CD4-positive, alpha-beta T cell (primary cell): ENCODE results near the gene CITED1. TPM values are rescaled to one million over a fixed set of nuclear protein-coding genes. Genes with fewer than 3 reads are reported as not detected.
A peak's percentile ranks its signal among the peaks of the same experiment; 100 is the strongest.

ENCODE experiments used
- ATAC-seq: fragments of 200-7000 bp; cut with Tn5 transposase; one replicate; pipeline ENCODE4 v1.10.0; 2022; ENCODE audit warnings: mild to moderate bottlenecking; ENCODE audit not compliant: poor library complexity
- CTCF ChIA-PET: fragments of 350-600 bp; sonication (Branson Sonifier 250); formaldehyde crosslinking; loops from one replicate; lab custom pipeline; 2021; ENCODE audit warnings: antibody characterized with exemption, inconsistent platforms; lab: Charles Lee
- POLR2A ChIA-PET: fragments of 350-600 bp; sonication (Branson Sonifier 250); formaldehyde crosslinking; loops from one replicate; lab custom pipeline; 2021; ENCODE audit warnings: antibody characterized with exemption, inconsistent platforms; lab: Charles Lee
- DNase-seq, 14 experiments: peaks; one replicate each; pipeline ENCODE4 v3.0.0-alpha.2; 2013 to 2020; ENCODE audit warnings: mixed read lengths in 2 of 14
- H3K27ac ChIP-seq, 2 donors: one replicate each; pipeline versions ENCODE4 v1.5.1 to v1.7.0; 2013; ENCODE audit warnings: low read length in 2 of 2, low read depth in 1 of 2, mild to moderate bottlenecking in 1 of 2
- H3K27me3 ChIP-seq, 2 experiments: 1 replicate in 1 of 2; 2 replicates in 1 of 2; pipeline versions ENCODE4 v1.6.1 to v1.7.0; 2013; ENCODE audit warnings: low read length in 2 of 2, control low read depth in 1 of 2, mild to moderate bottlenecking in 1 of 2, moderate library complexity in 1 of 2; ENCODE audit not compliant: insufficient read depth in 2 of 2, control insufficient read depth in 1 of 2
- H3K36me3 ChIP-seq: one replicate; pipeline ENCODE4 v1.6.1; 2013; ENCODE audit warnings: low read length, control low read depth; ENCODE audit not compliant: insufficient read depth
- H3K4me1 ChIP-seq: one replicate; pipeline ENCODE4 v1.6.1; 2013; ENCODE audit warnings: low read length, control low read depth; ENCODE audit not compliant: insufficient read depth
- H3K4me3 ChIP-seq: one replicate; pipeline ENCODE4 v1.5.1; 2013; ENCODE audit warnings: mild to moderate bottlenecking, low read length, moderate library complexity
- H3K9me3 ChIP-seq, 2 experiments: 1 replicate in 1 of 2; 2 replicates in 1 of 2; pipeline versions ENCODE4 v1.6.1 to v1.7.0; 2013; ENCODE audit warnings: low read length in 2 of 2, mild to moderate bottlenecking in 2 of 2, control low read depth in 1 of 2, moderate library complexity in 1 of 2; ENCODE audit not compliant: control insufficient read depth in 1 of 2, insufficient read depth in 1 of 2
- H3K27ac Mint-ChIP-seq: one replicate; pipeline ENCODE4 v1.8.0; 2020; ENCODE audit warnings: mixed read lengths
- H3K27me3 Mint-ChIP-seq: one replicate; pipeline ENCODE4 v1.8.0; 2021; ENCODE audit warnings: mixed read lengths
- H3K36me3 Mint-ChIP-seq: one replicate; pipeline ENCODE4 v1.8.0; 2021; ENCODE audit warnings: low read depth, mixed read lengths
- H3K4me1 Mint-ChIP-seq: one replicate; pipeline ENCODE4 v1.8.0; 2021; ENCODE audit warnings: low read depth, mixed read lengths
- H3K4me3 Mint-ChIP-seq: one replicate; pipeline ENCODE4 v1.8.0; 2020; ENCODE audit warnings: mild to moderate bottlenecking, mixed read lengths
- H3K9me3 Mint-ChIP-seq: one replicate; pipeline ENCODE4 v1.8.0; 2020; ENCODE audit warnings: mixed read lengths
- CTCF ChIP-seq: fragments of 200-600 bp; IDR thresholded peaks from one replicate; pipeline ENCODE4 v1.8.0; 2022; ENCODE audit warnings: antibody characterized with exemption, mild to moderate bottlenecking
- intact Hi-C, 2 experiments: fragments of 100-400 bp; cut with DNase I in 1 of 2; cut with micrococcal nuclease in 1 of 2; formaldehyde crosslinking; loops; one replicate each; pipeline versions ENCODE4 v1.15.1 to v1.9.0; 2023 to 2025; cut with DNase I, micrococcal nuclease
- total RNA-seq, 174 experiments: library from RNA in 2 of 174; stranded (reverse) in 2 of 174; gene quantifications; one replicate each; pipeline ENCODE4 v1.2.3 and lab custom pipeline; 2021 to 2026

Gene CITED1
- total RNA-seq, 2 experiments from 2014 or later = 0.52 TPM; not detected in 1

- Histone ChIP-seq H3K9me3 (no peaks in the 10 kb centered on the region), H3K4me1 (peaks cover 26% of the 10 kb centered on the region), H3K27me3 (no peaks in the 10 kb centered on the region), H3K27ac (no peak overlapping the region), H3K4me3 (no peak overlapping the region), H3K36me3 (peaks cover 65% of the 10 kb centered on the region)
- no peak for TF ChIP-seq CTCF
- CTCF ChIA-PET = no interaction called here
- Mint-ChIP-seq H3K4me3 (peak overlapping the region; percentile 96), H3K27me3 (no peaks in the 10 kb centered on the region), H3K27ac (peak overlapping the region; percentile 93), H3K4me1 (peaks cover 43% of the 10 kb centered on the region), H3K36me3 (peaks cover 79% of the 10 kb centered on the region), H3K9me3 (no peaks in the 10 kb centered on the region)
- POLR2A ChIA-PET = no interaction called here
- intact Hi-C loops = loop anchor here in 1 of 2 experiments (10.0 kb wide), 4 partner anchors 259 to 1291 kb away; partner anchors contain the start of genes CHIC1, HDAC8 and NAP1L2
- ATAC-seq (no peak), DNase-seq (peak in 1 of 14 experiments; percentile 16)
These were observed 32.0 kb downstream of the CITED1 start for GRCh38 chrX:72273718-72274117.

GRCh38 chrX:72272868-72273267, 32.8 kb downstream of the CITED1 start:
- intact Hi-C loops = loop anchor here in 1 of 2 experiments (10.0 kb wide), 4 partner anchors 258 to 1292 kb away; partner anchors contain the start of genes CHIC1, HDAC8 and NAP1L2
- TF ChIP-seq CTCF = no peak
- ATAC-seq = no peak
- Histone ChIP-seq H3K27ac (no peak overlapping the region), H3K36me3 (peaks cover 66% of the 10 kb centered on the region), H3K4me1 (peaks cover 26% of the 10 kb centered on the region), H3K9me3 (no peaks in the 10 kb centered on the region), H3K4me3 (no peak overlapping the region), H3K27me3 (no peaks in the 10 kb centered on the region)
- no peak for DNase-seq
- H3K27ac Mint-ChIP-seq = peak overlapping the region; percentile 93
- CTCF ChIA-PET = no interaction called here
- POLR2A ChIA-PET = no interaction called here
- peaks cover 88% of the 10 kb centered on the region for H3K36me3 Mint-ChIP-seq
- H3K27me3 Mint-ChIP-seq = no peaks in the 10 kb centered on the region
- H3K9me3 Mint-ChIP-seq = no peaks in the 10 kb centered on the region
- no peak overlapping the region for H3K4me3 Mint-ChIP-seq
- H3K4me1 Mint-ChIP-seq = peaks cover 43% of the 10 kb centered on the region

- H3K9me3 Mint-ChIP-seq = no peaks in the 10 kb centered on the region
- no peak overlapping the region for H3K4me3 Mint-ChIP-seq
- H3K4me1 ChIP-seq = peaks cover 26% of the 10 kb centered on the region
- no peak overlapping the region for H3K4me3 ChIP-seq
- H3K27ac ChIP-seq = no peak overlapping the region
- H3K27me3 Mint-ChIP-seq = no peaks in the 10 kb centered on the region
- no peaks in the 10 kb centered on the region for H3K27me3 ChIP-seq
- peaks cover 43% of the 10 kb centered on the region for H3K4me1 Mint-ChIP-seq
- CTCF ChIA-PET = no interaction called here
- H3K9me3 ChIP-seq = no peaks in the 10 kb centered on the region
- DNase-seq (no peak), ATAC-seq (no peak)
- POLR2A ChIA-PET = no interaction called here
- no peak for TF ChIP-seq CTCF
- intact Hi-C loops = loop anchor here in 1 of 2 experiments (10.0 kb wide), 4 partner anchors 257 to 1293 kb away; partner anchors contain the start of genes CHIC1, HDAC8 and NAP1L2
- peaks cover 89% of the 10 kb centered on the region for H3K36me3 Mint-ChIP-seq
- peaks cover 66% of the 10 kb centered on the region for H3K36me3 ChIP-seq
- peak overlapping the region; percentile 93 for H3K27ac Mint-ChIP-seq
These were observed 33.9 kb downstream of the CITED1 start for GRCh38 chrX:72271812-72272211.
